Globus pallidus (tissue), 1 donor: ENCODE results near the gene CPXM1.
"Not testable (repeated sequence)": the region's sequence is repeated elsewhere in the genome, so short reads cannot be mapped to it uniquely, and the experiment has no call there.

Experiments
- DNase-seq: peaks from one replicate; pipeline ENCODE4 v3.0.0-alpha.2; 2015; ENCODE audit warnings: low spot score

The CPXM1 gene

GRCh38 chr20:2820896-2821869 is 20.8 kb upstream of the CPXM1 start:
- no peak for DNase-seq

DNA sequence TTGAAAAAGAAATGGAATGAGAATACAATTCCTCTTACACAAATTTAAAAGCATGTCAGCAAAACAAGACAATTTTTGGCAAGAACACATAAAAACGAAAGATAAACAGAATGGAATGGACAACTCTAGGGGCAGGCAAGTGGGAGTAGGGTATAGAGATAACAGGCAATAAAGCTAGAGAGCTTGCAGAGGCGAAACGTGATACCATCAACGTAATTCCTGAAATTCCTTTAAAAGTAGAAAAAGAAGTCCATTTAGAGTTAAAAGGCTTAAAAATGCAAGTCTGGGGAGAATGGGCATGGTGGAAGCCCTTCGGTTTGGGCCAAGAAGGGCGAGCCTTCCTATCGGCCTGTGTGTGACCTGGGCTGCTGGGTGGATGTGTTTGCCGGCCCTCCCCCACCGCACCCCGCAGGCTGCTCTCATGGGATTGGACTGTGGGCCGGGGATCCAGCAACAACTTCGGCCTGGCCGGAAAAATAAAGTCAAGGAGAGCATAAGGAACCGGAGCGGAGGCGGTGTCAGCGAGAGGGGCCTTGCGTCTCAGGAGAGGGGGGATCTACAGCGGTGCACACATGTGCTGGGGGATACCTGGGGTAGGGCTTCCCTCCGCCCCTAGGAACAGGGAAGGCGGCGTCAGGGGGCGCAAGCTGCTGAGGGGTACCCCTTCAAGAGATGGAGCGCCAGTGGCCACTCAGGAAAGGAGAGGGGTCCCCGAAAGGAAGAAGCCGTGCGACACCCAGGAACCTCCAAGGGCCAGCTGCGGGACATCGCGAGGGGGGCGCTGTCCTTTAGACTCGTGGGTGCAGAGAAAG is 19.9 kb upstream of the CPXM1 start:
- no peak for DNase-seq

DNA sequence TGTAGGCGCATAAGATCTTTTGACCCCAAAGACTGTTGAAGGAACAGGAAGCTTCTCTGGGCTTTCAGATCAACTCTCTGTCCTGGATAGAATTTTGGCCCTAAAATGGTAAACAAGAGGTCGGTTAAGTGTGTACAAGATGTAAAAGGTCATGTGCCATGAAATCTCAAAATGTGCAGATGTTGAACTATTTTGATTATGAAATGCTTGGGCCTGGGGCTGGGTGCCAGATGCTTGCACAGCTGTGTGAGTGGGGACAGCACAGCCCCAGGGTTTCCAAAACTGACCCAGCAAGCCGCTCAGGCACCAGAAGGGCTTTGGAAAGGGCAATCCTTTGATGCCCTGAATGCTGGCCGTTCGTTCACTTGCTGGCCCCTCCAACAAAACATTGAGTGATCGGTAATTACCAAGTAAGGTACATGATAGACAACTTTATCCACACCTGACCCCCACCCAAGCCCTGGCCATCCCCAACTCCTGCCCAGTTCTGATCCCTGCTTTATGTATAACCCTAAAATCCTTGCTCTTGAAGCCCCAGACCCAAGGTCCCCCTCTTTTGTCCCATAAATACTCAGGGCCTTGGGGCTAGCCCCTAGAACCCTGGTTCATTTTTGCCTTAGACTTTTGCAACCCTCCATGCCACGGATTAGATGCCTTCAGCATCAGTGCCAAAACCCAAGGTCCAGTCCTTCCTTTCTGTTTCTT is 17.6 kb upstream of the CPXM1 start:
- DNase-seq = no peak

- DNase-seq = no peak
These were observed 16.9 kb upstream of the CPXM1 start for GRCh38 chr20:2817341-2817726.

- DNase-seq = no peak
These were observed 16.3 kb upstream of the CPXM1 start for GRCh38 chr20:2816583-2817340.

DNA sequence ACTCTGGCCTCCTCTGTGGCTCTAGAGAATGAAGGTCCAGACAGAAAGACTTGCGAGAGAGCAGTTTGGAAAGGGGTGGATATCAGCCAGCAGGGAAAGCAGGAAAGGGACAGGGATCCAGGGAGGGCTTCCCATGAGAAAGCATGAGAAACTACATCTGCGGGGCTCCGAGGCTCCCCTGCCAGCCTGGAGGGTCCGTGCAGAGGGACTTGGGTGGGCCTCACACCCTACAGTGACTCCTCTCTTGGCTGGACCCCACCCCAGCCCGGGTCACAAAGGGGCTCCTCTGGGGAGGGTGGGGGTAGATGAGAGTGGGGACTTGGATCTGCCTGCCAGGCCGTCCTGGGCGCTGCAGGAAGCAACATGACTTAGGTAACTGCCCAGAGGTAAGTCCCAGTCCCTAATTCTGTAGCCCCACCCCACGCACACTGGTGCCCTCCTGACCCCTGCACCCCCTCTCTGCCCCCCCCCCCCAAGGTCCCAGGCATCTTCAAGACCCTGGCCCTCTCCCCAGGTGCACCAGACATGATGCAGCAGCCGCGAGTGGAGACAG is 15.7 kb upstream of the CPXM1 start, which contains the start of gene TMEM239:
Gene TMEM239 (plus strand): TSS at position 335 of the 553 bp plus-strand sequence. CDS start 191 bp downstream, at position 526.
- DNase-seq = no peak

GRCh38 chr20:2815242-2815900 is 14.9 kb upstream of the CPXM1 start:
- DNase-seq = no peak

DNA sequence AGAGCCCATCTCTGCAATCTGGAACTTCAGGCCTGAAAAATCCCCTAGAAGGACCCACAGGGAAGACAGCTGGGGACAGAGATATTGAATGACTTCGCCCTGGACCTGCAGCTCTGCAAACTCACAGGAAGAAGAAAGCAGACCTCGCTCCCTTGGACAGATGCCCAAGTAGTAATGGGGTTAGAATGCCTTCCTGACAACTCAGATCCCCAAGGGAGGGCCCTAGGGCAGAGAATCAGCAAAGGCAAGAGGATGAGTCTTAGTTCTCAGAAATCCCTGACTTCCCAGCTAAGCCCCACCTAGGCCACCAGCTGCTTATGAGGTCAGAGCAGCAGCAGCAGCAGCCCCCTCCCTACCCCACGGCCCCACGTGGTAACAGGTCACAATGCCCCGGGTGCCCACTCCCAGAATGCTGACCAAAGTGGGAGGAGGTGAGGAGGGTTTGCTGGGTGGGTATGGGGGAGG is 14.2 kb upstream of the CPXM1 start, which contains the start of gene C20orf141:
Gene C20orf141 (plus strand): TSS at position 401 of the 465 bp plus-strand sequence. CDS start 198 bp downstream, outside the sequence.
- DNase-seq = no peak

DNA sequence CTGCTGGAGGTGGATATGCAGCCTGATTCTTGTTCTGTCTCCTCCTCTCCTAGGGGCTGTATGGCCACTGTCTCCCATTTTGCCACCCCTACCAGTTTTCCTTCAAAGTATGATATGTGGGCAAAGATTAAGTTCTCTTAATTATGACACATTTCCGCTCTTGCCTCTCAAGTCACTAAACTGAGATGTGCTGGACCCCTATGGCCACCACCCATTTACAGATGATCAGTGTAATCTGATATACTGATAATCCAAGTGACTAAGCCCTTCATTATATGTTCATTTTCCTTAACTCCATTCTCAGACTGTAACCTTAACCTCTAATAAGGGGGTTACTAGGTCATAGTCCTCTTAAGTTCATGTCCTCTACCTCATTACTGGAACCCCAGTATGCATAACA is 13.6 kb upstream of the CPXM1 start:
- no peak for DNase-seq

GRCh38 chr20:2812189-2812588 is 11.8 kb upstream of the CPXM1 start:
- DNase-seq = no peak

- DNase-seq = no peak
These were observed 9.3 kb upstream of the CPXM1 start for GRCh38 chr20:2809690-2810089.

- not testable (repeated sequence) for DNase-seq
These were observed 7.5 kb upstream of the CPXM1 start for GRCh38 chr20:2807929-2808328.

- DNase-seq = no peak
These were observed 6.6 kb upstream of the CPXM1 start for GRCh38 chr20:2807019-2807418.

GRCh38 chr20:2806351-2806701 is 5.9 kb upstream of the CPXM1 start:
- DNase-seq = no peak

DNA sequence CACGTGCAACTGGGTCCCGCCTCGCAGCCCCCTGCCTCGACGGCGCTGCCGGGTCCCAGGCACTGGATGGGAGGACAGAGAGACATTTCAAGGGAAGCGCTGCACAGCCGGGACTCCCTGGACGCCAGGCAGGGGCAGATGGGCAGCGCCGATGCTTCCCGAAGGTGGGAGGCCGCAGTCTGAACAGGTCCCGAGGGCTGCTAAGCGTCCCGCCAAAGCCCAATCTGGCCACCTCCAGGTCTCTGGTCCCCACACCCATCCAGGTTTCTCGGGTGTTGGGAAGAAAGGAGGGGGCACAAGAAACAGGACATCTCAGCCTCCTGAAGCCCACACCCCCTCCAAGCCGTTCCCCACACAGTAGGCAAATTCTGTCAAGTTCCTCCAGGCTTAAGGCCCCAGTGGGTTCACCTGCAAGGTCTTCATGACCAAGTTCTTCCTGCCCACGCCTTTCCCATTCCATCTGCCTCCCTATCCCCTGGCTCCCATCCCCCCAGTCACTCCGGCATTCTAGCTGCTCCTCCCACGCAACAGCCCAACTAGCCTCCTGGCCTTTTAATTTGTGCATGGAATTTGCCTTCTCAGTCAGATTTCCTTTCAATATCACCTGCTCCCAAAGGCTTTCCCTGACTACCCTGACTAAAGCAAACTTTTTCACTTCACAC is 5.4 kb upstream of the CPXM1 start:
- DNase-seq = no peak

DNA sequence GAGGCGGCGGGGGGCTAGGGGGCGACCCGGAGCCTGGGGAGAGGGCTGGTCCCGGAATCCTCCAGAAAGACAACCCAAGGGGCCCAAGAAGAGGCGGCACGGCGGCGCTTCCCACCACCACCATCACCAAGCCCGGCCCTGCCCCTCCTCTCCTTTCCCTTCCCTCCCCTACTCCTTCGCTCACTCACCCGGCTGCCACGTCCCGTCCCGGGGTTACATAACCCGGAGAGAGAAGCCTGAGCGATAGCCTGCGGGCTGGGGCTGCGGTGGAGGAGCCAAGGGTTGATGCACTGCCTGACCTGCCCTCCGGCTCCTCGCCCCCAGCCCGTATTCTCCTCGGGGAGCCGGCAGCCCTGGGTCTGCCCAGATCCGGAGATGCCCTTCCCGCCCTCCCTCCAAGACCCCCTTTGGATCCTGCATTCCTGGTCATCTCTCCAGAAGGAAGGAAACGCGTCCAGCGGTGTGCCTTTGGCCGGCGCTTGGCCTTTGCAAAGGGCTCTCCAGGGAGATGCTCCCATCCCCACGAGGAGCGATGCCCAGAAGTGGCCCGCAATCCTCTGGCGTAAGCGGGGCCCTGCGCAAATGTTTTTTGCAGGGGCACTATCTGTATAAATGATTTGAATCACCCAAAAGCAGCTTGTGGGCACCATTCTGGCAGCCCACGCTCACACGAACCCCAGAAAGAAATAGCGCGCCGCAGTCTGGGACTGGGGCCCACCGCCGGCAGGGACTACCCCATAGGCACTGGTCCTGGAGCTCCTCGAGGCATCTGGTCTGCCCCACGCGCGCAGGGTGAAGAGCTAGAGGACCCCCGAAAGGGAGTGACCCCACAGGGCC is 4.6 kb upstream of the CPXM1 start:
- no peak for DNase-seq

DNA sequence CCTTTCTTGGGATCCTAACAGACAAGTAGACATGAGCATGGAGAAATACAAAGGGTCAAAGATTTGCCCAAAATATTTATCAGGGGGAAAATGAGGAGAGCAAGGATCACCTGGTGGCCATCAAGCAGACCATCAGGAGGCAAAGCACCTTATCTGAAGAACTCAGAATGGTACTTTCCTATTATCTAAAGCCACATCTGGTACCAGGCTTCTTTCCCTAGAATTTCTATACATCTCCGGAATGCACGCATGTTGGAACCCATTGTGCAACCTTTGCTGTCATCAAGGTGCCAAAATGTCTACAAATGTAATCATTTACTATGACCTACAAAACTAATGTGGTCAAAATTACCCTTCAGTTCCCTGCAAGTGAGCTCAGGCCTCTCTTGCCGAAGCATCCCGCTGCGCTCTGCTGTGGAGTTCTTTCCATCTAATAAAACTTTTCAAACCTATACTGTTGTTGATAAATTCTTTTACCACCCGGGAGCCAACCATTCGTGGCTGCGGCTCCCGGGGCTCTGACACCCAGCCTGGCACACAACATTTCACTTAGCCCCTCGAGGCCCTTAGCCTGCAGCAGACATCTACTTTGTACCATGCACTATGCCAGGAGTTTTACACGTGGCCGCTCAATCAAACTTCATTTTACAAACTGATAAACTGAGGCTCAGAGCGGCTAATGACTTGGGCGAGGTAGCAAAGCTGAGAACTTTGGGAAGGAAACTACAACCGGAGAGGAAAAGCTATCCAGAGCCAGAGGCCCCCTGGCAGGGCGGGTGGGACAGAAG is 3.8 kb upstream of the CPXM1 start:
- DNase-seq = no peak

DNA sequence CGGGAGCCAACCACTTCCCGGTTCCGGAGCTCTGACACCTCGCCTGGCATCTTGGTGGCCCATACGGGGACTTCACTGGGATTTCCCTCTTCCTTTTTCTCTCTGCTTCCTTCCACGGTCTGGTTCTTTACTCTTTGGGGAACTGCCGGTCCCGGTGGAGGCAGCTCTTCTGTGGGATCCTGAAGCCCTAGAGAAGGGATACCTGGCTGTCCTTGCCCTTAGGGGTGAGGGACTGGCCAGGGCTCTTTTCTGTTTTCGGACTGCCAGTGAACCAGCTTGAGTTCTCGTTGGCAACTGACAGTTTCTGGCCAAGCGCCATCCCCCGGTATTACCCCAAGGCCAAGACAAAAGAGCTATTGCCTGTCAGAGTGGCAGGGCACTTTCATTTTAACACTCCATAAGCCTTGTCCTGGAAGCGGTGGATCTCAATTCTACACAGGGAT is 880 bp upstream of the CPXM1 start:
- DNase-seq = no peak
